K562 (cell line): Measurements from ENCODE around the gene SLC44A5. TPM values are rescaled to one million over a fixed set of nuclear protein-coding genes. Genes with fewer than 3 reads are reported as not detected.

ENCODE experiments used
- ELF1 ChIP-seq: fragments of 200-800 bp; sonication (Bioruptor generic); IDR thresholded peaks from 2 replicates; pipeline ENCODE4 v1.6.1; 2016; ENCODE audit warnings: missing genetic modification characterization, missing compliant biosample characterization
- EP300 ChIP-seq: IDR thresholded peaks from 2 replicates; pipeline ENCODE4 v1.6.1; 2012; ENCODE audit warnings: low read length, improper control_type of control experiment
- ETS2 ChIP-seq: IDR thresholded peaks from 2 replicates; pipeline ENCODE4 v1.6.1; 2016; ENCODE audit warnings: borderline replicate concordance, missing genetic modification characterization, mild to moderate bottlenecking, moderate library complexity, missing compliant biosample characterization; ENCODE audit not compliant: poor library complexity, severe bottlenecking
- HDAC2 ChIP-seq: fragments of 450-650 bp; IDR thresholded peaks from 2 replicates; pipeline ENCODE4 v1.6.1; 2016; ENCODE audit warnings: mild to moderate bottlenecking
- HMG20A ChIP-seq: fragments of 450-650 bp; formaldehyde crosslinking; conservative IDR thresholded peaks from 2 replicates; pipeline ENCODE4 v1.4.0; 2020; ENCODE audit warnings: mild to moderate bottlenecking, mixed read lengths
- IFI16 ChIP-seq: fragments of 250-450 bp; sonication (Bioruptor Pico); IDR thresholded peaks from 2 replicates; pipeline ENCODE4 v2.1.2; 2022; ENCODE audit warnings: mild to moderate bottlenecking, inconsistent platforms
- KDM1A ChIP-seq, 2 experiments: fragments of 450-650 bp; IDR thresholded peaks; 2 replicates each; pipeline ENCODE4 v1.6.1; 2016; ENCODE audit warnings: mild to moderate bottlenecking in 2 of 2
- MTA1 ChIP-seq: fragments of 450-650 bp; IDR thresholded peaks from 2 replicates; pipeline ENCODE4 v1.6.1; 2017; ENCODE audit warnings: borderline replicate concordance
- NR2C1 ChIP-seq, 2 experiments: fragments of 450-650 bp; IDR thresholded peaks; 2 replicates each; pipeline ENCODE4 v1.6.1; 2017; ENCODE audit warnings: mild to moderate bottlenecking in 2 of 2, antibody characterized with exemption in 1 of 2, inconsistent platforms in 1 of 2, missing compliant biosample characterization in 1 of 2, missing genetic modification characterization in 1 of 2
- PBX2 ChIP-seq, 2 experiments: IDR thresholded peaks in 1 of 2; conservative IDR thresholded peaks in 1 of 2; 2 replicates each; pipeline ENCODE4 v1.6.1; 2016; ENCODE audit warnings: low read depth in 2 of 2, mild to moderate bottlenecking in 1 of 2, missing compliant biosample characterization in 1 of 2, missing genetic modification characterization in 1 of 2, moderate library complexity in 1 of 2
- POLR3G ChIP-seq: IDR thresholded peaks from 2 replicates; pipeline ENCODE4 v1.6.1; 2011; ENCODE audit not compliant: insufficient read length, insufficient replicate concordance; ENCODE audit errors: extremely low read depth
- RBBP5 ChIP-seq: fragments of 200-600 bp; sonication (generic); IDR thresholded peaks from 2 replicates; pipeline ENCODE4 v1.6.1; 2012; ENCODE audit warnings: borderline replicate concordance, mild to moderate bottlenecking, low read length, control low read depth, inconsistent platforms; ENCODE audit not compliant: insufficient read depth, poor library complexity, severe bottlenecking
- TGIF2 ChIP-seq: sonication (generic); formaldehyde crosslinking; IDR thresholded peaks from 2 replicates; pipeline ENCODE4 v1.8.1; 2022; ENCODE audit warnings: mild to moderate bottlenecking, missing genetic modification reagents, moderate library complexity
- ZBED1 ChIP-seq: IDR thresholded peaks from 2 replicates; pipeline ENCODE4 v1.6.1; 2014
- ZBTB8A ChIP-seq: fragments of 450-650 bp; IDR thresholded peaks from 2 replicates; pipeline ENCODE4 v1.6.1; 2018; ENCODE audit warnings: mild to moderate bottlenecking, moderate library complexity; ENCODE audit not compliant: partially characterized antibody
- ZFPM2 ChIP-seq: fragments of 250-450 bp; sonication (Bioruptor Pico); IDR thresholded peaks from 2 replicates; pipeline ENCODE4 v1.5.1; 2022; ENCODE audit warnings: mild to moderate bottlenecking
- ZNF232 ChIP-seq: sonication (generic); formaldehyde crosslinking; IDR thresholded peaks from 2 replicates; pipeline ENCODE4 v1.8.0; 2022; ENCODE audit warnings: mild to moderate bottlenecking, missing genetic modification reagents
- ZNF398 ChIP-seq: fragments of 250-450 bp; sonication (Bioruptor Pico); IDR thresholded peaks from 2 replicates; pipeline ENCODE4 v1.8.0; 2021; ENCODE audit warnings: moderate library complexity, mild to moderate bottlenecking, inconsistent platforms
- ZNF518B ChIP-seq: fragments of 250-450 bp; sonication (Bioruptor Pico); IDR thresholded peaks from 2 replicates; pipeline ENCODE4 v1.5.0; 2021; ENCODE audit warnings: mild to moderate bottlenecking, moderate library complexity
- ZNF696 ChIP-seq: fragments of 250-450 bp; sonication (Bioruptor Pico); conservative IDR thresholded peaks from 2 replicates; pipeline ENCODE4 v1.4.0; 2020; ENCODE audit warnings: mild to moderate bottlenecking, moderate library complexity
- ZNF75A ChIP-seq: fragments of 450-650 bp; formaldehyde crosslinking; IDR thresholded peaks from 2 replicates; pipeline ENCODE4 v1.4.0; 2020; ENCODE audit warnings: mild to moderate bottlenecking
- ZNF764 ChIP-seq: fragments of 250-450 bp; sonication (Bioruptor Pico); IDR thresholded peaks from 2 replicates; pipeline ENCODE4 v1.4.0; 2020; ENCODE audit warnings: low read depth, mild to moderate bottlenecking, moderate library complexity
- polyA plus RNA-seq, 8 experiments: library from polyadenylated mRNA; depleted of rRNA in 4 of 8; stranded (reverse) in 5 of 8; unstranded in 3 of 8; fragments of >200 nt; fragmentation: Nextera tagmentation in 2 of 8; fragmentation: Illumina TruSeq in 1 of 8; extraction: Ambion mirVana in 2 of 8; extraction: Trizol in 1 of 8; gene quantifications; 2 replicates each; pipeline versions ENCODE4 v1.2.1 to v1.2.3, GENCODE V29; 2011 to 2014; ENCODE audit warnings: inconsistent platforms in 1 of 8, missing spikeins in 1 of 8
- total RNA-seq, 7 experiments: library from RNA; depleted of rRNA in 6 of 7; stranded (reverse); fragments of >200 nt in 6 of 7; fragmentation: Illumina TruSeq in 2 of 7; extraction: Trizol in 2 of 7; gene quantifications; 2 replicates each; pipeline versions ENCODE4 v1.2.1 to v1.2.3, GENCODE V29; 2011 to 2021; ENCODE audit warnings: low replicate concordance in 1 of 7

The SLC44A5 gene
- total and polyA plus RNA-seq, 9 of the 15 experiments (the other 6 are each of a cell fraction or from before 2014, with no cell fraction given), result 1.2 to 10.1 (median 3.2) TPM

GRCh38 chr1:75423616-75424015 lies 187.3 kb downstream of the SLC44A5 start (continued):
- TF ChIP-seq NR2C1 (IDR thresholded peaks at IDR 0.05) (no peak), NR2C1 (tag; IDR thresholded peaks at IDR 0.05) (no peak), TGIF2 (CRISPR knock-in tag) (no peak), POLR3G (no peak), HDAC2 (0 out of 2 replicates have a peak, but pooled peaks have one; percentile 32), ZBED1 (no peak), IFI16 (CRISPR knock-in tag) (no peak), ETS2 (tag) (no peak), ZNF232 (CRISPR knock-in tag) (no peak), PBX2 (CRISPR knock-in tag; IDR thresholded peaks at IDR 0.05; ENCODE audit: low read depth) (peak; percentile 76), PBX2 (tag; conservative IDR thresholded peaks at IDR 0.05; ENCODE audit: low read depth) (peak; percentile 98), RBBP5 (no peak), ZNF398 (CRISPR knock-in tag) (no peak), HMG20A (CRISPR knock-in tag) (0 out of 2 replicates have a peak, but pooled peaks have one; percentile 6), ZNF75A (CRISPR knock-in tag) (no peak), EP300 (peak; percentile 83), MTA1 (no peak), ZFPM2 (CRISPR knock-in tag) (no peak), KDM1A (IDR thresholded peaks at IDR 0.05) (0 out of 4 replicates have a peak, but pooled peaks of 1 of the 2 experiments have one; percentile 30), ZNF696 (no peak), ZBTB8A (no peak), ZNF764 (no peak), ZNF518B (CRISPR knock-in tag) (no peak), ELF1 (tag) (no peak)
